Hematopoietic multipotent progenitor cell treated with erythropoietin and hydrocortisone succinate and interleukin-3 and kit ligand, for 6 days (in vitro differentiated cells): Measurements from ENCODE around the gene VWF.
"Not testable (repeated sequence)": the region's sequence is repeated elsewhere in the genome, so short reads cannot be mapped to it uniquely, and the experiment has no call there.

ENCODE experiments used
- DNase-seq: peaks from one replicate; pipeline ENCODE4 v3.0.0-alpha.2; 2015

Gene VWF

DNA sequence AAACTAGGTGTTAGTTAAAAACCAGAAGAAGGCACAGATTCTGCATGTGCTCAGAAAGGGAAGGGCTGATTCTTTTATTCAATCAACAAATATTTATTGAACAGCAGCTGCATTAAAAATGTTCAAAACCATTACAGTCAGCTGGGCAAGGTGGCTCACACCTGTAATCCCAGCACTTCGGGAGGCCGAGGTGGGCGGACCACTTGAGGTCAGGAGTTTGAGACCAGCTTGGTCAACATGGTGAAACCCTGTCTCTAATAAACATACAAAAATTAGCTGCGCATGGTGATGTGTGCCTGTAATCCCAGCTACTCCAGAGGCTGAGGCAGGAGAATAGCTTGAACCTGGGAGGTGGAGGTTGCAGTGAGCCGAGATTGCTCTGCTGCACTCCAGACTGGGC lies 22.4 kb downstream of the VWF start:
- DNase-seq = not testable (repeated sequence)

GRCh38 chr12:6099316-6099715 lies 25.2 kb downstream of the VWF start:
- no peak for DNase-seq

DNA sequence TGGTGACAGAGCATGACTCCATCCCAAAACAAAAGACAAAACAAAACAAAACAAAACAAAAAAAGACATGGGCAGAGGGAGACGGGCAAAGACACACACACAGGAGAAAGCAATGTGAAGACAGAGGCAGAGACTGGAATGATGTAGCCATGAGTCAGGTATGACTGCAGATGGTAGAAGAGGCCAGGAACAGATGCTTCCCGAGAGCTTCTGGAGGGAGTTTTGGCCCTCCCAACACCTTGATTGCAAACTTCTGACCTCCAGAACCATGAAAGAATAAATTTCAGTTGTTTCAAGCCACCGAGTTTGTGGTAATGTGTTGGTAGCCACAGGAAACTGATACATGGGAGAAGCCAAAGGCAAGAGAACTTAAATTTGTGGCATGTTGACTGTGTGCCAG lies 27.1 kb downstream of the VWF start:
- no peak for DNase-seq

- DNase-seq = no peak
Observed at GRCh38 chr12:6096527-6096926, 27.9 kb downstream of the VWF start.

- no peak for DNase-seq
Observed at GRCh38 chr12:6095269-6095668, 29.2 kb downstream of the VWF start.

- no peak for DNase-seq
Observed at GRCh38 chr12:6093764-6094163, 30.7 kb downstream of the VWF start.

DNA sequence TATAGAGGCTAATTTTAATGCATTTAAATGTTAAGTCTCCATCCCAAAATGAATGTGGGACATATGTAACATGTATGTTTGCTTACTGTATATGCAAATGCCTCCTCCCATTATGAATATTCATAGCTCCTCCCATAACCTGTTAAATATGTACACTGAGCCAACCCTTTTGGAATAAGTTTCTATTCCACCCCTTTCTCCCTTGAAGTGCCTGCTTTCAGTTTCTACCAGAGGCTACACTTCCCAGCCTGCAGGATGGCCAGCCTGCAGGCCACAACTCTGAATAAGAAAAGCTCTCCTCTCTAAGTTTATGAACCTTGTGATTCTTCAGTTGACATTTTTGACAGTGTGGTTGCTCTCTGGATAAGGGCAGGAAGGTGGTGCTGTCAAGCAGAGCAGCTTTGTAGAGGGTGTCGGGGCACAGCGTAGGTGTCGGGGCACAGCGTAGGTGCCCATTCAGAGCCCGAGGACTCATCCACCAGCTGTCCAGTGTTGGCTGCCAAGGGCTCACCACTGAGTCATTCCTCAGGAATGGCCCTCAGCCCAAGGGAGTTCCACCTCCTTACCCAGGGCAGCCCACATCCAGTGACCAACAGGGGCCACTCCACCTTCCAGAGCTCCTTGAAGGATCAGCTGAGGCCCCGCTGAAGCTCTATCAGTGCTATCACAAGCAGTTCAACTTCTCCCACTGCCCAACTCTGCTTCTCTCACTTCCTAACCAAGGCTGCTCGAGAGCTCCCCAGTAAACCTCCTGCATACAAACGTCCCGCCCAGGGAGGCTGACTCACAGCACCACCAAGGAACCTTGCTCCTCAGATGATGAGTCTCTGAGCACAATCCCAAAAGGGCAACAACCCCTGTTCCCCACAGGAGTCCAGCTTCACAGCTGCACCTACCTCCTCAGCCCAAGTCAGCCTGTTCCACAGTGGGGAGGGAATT lies 31.4 kb downstream of the VWF start:
- DNase-seq = no peak

- DNase-seq = no peak
Observed at GRCh38 chr12:6091786-6092566, 32.5 kb downstream of the VWF start.

DNA sequence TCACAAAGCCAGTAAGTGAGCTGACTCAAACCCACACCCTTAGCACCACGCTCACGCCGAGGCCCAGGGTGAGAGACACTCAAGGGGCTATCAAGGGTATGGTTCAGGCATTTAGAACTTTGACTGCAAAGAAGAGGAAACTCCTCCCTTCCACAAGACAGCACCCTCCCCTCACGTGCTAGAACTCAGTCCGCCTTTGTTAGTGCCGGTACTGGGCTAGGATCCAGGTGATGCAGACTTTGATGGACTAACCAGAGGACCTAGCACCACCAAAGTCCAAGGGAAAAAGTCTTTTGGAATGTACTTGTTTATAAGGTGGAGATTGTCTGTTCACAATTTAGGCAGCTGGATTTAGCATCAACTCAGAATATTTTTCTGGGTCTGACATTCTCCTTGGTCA lies 33.7 kb downstream of the VWF start:
- no peak for DNase-seq

- no peak for DNase-seq
Observed at GRCh38 chr12:6088921-6089747, 35.3 kb downstream of the VWF start.

DNA sequence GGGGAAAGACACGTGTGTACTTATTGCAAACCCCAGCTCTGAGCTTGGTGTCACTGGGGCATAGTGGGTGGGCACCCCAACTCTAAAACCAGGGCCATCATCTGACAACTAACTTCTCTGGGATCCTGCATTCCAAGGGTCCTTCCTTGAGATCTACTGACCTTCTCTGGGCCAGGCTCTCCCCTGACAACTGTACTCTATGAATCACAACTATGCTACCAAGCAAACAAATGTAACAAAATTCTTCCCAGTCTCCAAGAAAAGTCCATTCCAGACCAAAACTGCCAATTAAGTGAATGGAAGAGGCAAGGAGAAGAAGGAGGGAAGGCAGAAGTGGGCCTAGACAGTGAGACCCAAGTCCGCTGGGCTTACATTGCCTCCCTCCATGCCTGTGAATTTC lies 38.2 kb downstream of the VWF start:
- DNase-seq = no peak

GRCh38 chr12:6085841-6086240 lies 38.6 kb downstream of the VWF start:
- no peak for DNase-seq

DNA sequence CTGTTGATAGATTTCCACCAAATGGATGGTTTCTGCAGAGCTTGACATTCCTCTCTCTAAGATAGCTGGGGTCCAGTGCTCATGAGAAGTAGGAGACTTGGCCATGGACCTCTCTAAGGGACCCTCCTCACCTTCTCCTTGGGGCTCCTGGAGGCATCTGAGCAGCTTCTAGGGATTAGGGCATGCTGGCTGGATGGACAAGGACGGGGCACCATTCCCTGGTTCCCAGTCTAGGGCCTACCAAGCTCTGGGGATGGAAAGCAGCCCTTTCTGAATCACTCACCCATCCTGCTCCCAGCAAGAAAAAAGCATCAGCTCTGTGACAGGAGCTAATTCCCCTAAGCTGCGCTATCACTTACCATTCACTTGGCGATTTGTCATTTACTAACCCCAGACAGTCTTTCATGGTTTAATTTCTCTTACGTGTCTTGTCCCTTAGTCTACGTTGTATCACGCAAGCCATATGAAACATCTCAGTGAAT lies 39.5 kb downstream of the VWF start:
- no peak for DNase-seq

DNA sequence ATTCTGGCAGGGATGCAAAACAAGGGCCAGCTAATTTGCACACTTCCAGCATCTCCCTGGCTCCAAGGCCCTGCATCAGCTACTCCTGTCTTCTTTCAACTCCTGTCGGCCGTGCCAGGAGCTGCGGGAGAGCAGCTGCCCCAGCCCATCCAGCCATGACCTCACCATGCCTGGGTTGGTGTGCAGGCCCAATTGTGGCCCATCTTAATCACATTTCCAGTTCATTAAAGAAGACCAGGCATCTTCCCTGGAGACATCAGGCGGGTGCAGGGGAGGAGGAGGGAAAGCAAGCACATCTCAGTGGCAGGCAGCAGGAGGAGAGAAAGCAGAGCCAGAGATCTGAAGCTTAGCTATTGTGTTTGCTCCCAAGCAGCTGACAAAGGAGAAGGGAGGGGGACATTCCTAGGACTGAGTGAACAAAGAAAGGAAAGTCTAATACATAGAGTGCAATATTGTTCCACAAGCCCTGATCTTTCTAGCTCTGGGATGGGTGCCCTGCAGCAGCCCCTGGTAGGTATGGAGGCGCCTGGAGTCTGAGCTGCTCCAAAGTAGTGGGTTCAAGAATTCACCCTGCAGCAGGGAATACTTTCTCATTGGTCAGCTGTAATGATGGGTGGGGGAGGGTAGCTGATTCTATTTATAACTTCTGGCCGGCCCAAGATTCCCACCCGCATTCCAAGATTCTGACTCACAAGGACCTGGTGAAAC lies 40.1 kb downstream of the VWF start:
- no peak for DNase-seq

GRCh38 chr12:6083601-6084000 lies 40.9 kb downstream of the VWF start:
- no peak for DNase-seq

DNA sequence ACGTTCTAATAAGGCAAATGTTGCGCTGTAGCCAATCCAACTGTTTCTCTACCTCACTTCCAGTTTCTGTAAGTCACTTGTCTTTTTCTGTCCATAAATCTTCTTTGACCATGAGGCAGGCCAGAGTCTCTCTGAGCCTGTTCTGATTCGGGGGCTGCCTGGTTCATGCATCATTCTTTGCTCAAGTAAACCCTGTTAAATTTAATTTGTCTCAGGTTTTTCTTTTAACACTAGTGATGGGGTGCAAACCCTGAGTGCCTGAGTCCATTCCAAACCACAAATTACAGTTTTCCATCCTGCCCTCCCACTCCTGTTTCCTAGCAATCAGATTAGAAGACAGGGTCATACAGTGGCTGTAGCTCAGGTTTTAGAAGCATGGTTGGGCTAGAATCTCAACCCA lies 41.9 kb downstream of the VWF start:
- DNase-seq = no peak

DNA sequence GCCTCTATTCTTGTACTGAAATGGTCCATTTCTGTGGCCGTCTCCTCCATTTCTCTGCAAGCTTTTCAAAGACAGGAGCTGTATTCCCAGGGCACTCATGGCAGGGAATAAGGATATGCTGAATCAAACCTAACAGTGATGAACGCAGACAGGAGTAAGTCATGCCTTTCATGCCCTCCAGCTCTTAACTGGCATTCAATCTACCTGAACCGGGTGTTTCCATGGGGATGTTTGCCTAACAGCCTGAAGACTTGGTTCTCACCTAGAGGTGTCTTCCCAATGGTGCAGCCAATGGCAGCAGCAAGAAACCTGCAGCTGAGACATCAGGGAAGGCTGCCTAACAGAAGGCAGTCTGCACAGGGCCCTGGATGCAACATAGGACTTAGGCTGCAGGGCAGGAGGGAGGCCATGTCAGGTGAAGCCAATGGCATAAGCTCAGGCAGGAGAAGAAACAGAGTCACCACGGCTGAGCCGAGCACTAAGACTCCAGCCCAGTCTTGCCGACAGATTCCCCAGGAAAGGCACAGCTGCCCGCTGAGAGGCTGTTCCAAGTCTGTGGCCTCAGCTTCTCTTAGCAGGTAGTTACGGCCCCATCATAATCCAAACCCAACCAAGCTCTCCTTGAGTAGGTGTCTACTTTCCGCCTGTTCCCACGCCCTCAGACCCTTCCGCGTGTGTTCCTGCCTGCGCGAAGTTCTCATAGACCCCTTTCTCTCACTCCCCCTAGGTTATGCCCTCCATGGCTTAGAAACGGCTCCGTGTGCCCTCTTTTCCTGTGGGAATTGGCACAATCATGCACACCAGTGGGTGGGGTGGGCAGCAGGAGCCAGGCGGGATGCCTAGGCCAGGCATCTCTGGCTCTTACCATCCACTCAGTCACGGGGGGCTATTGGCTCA lies 44.1 kb downstream of the VWF start:
- no peak for DNase-seq

GRCh38 chr12:6078398-6079096 lies 45.9 kb downstream of the VWF start:
- DNase-seq = no peak

GRCh38 chr12:6077692-6078083 lies 46.8 kb downstream of the VWF start:
- no peak for DNase-seq
